Dermis microvascular lymphatic vessel endothelial cell (primary cell): ENCODE measurements around the gene CASQ2. TPM values are rescaled to one million over a fixed set of nuclear protein-coding genes. Genes with fewer than 3 reads are reported as not detected.
A peak's percentile ranks its signal among the peaks of the same experiment; 100 is the strongest.
"Not testable (repeated sequence)": the region's sequence is repeated elsewhere in the genome, so short reads cannot be mapped to it uniquely, and the experiment has no call there.

Experiments
- DNase-seq, 2 donors: peaks; one replicate each; pipeline versions ENCODE4 v3.0.0 to v3.0.0-alpha.2; 2010; ENCODE audit warnings: low read depth in 2 of 2
- total RNA-seq: library from RNA; depleted of rRNA; stranded (reverse); fragments of >200 nt; gene quantifications from 2 replicates; pipeline ENCODE4 v1.2.1, GENCODE V29; 2014

Gene CASQ2
- total RNA-seq, 1 donor from 2014 or later: not detected

DNA sequence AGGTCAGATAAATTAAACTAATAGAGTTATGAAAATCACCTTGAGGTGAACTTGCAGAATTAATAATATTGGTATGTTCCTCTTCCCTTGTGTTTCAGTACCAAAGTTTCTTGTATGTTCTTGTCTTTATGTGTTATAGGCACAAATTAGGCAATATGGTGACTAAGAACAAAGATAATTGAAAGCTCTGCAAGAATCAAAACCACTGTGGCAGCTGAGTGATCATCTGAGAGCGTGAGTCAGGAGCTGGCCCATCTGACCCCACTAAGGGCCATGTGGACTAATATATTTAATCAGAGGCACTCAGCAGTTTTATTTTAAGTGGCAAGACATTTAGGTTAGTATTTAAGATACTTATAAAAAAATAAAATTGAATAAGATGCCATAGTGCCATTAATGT is 12.8 kb upstream of the CASQ2 start:
- DNase-seq: no peak

- DNase-seq: not testable (repeated sequence)
Observed at GRCh38 chr1:115780655-115781054, 12.1 kb upstream of the CASQ2 start.

DNA sequence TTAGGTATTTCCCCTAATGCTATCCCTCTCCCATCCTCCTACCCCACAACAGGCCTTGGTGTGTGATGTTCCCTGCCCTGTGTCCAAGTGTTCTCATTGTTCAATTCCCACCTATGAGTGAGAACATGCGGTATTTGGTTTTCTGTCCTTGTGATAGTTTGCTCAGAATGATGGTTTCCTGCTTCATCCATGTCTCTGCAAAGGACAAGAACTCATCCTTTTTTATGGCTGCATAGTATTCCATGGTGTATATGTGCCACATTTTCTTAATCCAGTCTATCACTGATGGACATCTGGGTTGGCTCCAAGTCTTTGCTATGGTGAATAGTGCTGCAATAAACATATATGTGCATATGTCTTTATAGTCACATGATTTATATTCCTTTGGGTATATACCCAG is 10.6 kb upstream of the CASQ2 start:
- DNase-seq: not testable (repeated sequence)

- DNase-seq: peak; percentile 33 to 65
Observed at GRCh38 chr1:115771847-115772457, 3.4 kb upstream of the CASQ2 start.

DNA sequence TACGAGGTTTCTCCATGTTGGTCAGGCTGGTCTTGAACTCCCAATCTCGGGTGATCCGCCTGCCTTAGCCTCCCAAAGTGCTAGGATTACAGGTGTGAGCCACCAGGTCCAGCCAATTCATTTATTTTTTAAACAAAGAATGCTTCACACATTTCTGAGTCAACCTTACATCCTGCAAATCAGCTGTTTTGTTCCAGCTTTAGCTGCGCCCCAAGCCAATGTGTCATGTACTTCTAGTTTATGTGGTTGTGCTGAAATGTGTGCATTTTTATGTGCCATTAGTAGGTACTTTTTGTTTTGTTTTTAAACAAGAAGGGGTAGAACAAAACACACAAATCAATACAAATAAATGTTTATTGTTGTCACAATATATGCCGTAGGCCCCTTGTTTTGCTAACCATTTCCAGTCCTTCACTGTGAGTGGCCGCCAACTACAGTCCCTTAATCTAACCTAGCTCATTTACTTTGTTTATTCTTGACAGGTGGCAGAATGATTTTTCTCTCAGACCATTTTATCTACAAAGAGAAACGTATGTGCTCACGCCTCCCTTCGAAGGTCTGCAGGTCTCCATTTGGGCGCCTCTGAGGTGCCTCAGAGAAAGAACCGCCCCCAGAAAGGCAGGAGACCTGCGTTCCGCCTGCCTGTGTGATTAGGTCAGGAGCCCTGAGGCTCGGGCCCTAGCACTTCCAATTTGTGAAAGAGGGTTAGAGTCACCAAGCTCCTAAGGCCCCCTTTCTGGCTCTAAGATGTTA is 2.8 kb upstream of the CASQ2 start:
- DNase-seq: no peak

- DNase-seq: no peak
Observed at GRCh38 chr1:115767403-115767802, 1.1 kb downstream of the CASQ2 start.

DNA sequence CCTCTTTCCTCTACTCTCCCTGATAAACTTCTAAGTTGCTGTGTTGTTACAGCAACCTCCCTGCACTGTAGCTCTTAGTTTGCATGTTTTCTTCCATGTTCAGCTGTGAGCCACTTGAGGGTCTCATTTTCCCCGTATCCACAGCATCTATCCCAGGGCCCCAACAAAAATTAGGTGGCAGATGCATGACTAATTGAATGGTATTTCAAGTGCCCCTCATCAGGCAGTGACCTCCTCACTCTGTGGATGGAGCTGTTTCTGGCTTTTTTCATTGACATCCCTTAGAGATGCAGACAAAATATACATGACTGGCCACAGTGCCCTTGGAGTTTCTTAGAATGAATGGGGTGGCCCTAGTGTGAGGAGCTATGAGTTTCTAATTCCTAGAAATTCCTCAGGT is 3.4 kb downstream of the CASQ2 start:
- no peak for DNase-seq

DNA sequence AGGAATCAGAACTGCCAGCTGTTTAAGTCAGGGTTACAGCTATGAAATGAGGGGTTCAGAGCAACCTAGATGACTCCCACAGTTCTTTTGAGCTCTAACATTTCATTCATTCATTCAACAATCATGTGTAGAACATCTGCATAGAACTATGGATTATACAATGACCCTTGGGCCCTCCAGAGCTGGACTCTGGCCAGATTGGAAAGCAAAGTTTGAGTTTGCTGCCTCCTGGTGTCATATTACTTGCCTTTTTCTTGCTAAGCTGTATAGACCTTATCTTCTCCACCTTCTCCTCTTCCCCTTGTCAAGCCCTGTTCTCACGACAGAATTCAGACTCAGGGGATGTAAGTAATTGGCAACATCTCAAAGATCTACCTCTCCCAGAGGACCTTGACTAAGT is 4.0 kb downstream of the CASQ2 start:
- DNase-seq: peak in 1 of 2 donors; percentile 27

- no peak for DNase-seq
Observed at GRCh38 chr1:115762779-115763178, 5.7 kb downstream of the CASQ2 start.

- DNase-seq: no peak
Observed at GRCh38 chr1:115761601-115762302, 6.8 kb downstream of the CASQ2 start.

DNA sequence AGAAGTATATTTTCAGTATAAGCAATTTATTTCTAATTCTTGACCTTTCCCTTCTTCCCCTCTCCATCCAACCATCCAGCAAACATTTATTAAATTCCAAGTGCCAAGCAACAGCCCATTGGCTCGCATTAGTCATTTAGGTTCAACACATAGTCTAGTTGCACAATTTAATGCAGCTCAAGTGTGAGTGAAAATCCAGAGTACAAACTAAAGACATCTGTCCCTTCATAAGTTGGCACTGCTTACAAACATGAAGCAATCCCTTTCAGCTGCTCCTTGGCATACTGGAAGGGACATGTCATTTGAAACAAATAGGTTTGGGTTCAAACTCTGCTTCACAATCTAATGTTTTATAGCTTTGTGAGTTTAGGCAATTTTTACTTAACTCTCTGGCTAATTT is 10.7 kb downstream of the CASQ2 start:
- DNase-seq: no peak

DNA sequence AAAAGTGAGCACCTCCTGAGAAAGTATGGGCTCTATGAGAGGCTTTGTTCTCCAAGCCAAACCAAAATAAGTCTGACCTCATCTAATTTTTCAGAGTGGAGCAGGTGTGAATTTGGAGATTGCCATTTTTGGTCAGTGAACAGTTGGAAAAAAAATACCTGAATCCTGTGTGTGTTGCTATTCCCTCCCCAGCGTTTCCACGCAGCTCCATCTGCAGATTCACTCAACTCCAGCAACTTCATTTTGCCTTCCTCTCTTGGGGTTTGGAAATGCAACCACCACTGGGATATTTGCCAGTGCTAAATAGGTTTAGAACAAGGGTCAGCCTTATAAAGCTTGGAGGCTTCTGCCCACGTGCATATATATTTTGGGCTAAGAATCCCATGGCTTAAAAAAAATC is 11.2 kb downstream of the CASQ2 start:
- no peak for DNase-seq

- DNase-seq: no peak
Observed at GRCh38 chr1:115755456-115756370, 12.8 kb downstream of the CASQ2 start.

DNA sequence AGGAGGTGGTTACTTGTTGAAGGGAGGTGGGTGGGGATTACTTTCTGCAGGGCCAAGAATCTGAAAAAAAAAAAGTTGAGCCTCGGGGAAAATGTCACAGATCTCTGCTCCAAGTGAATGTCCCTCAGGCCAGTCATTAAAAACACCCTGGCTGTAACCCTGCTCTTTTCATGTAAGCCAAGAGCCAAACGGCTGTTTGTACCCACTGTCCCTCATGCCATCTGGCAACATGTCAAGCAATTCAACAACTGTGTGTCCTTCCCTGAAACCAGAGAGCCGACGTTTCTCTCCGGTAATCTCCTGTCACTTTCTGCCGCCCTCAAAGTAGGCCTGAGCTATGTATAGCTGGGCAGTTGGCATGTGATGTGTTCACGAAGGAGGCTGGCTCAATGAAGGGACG is 14.7 kb downstream of the CASQ2 start:
- DNase-seq: no peak

GRCh38 chr1:115753361-115753760 is 15.2 kb downstream of the CASQ2 start:
- no peak for DNase-seq

- DNase-seq: no peak
Observed at GRCh38 chr1:115748401-115749150, 19.9 kb downstream of the CASQ2 start.

DNA sequence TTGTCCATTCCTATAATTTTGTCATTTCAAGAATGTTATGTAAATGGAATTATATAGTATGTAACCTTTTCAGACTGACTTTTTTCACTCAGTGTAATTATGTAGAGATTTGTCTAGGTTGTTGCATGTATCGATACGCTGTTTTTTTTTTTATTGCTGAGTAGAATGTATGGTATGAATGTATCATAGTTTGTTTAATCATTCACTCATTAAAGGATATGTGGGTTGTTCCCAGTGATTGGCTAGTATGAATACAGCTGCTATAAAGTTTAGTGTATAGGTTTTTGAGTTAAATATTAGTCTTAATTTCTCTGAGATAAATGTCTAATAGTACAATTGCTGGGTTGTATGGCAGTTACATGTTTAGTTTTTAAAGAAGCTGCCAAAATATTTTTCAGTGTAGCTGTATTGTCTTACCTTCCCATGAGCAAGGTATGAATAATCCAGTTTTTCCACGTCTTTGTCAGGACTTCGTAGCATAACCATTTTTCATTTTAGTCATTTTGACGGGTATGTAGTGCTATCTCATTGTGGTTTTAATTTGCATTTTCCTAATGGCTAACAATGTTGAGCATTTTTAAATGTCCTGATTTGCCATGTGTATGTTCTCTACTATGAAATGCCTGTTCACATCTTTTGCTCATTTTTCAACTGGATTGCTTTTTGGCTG is 22.4 kb downstream of the CASQ2 start:
- DNase-seq: no peak

DNA sequence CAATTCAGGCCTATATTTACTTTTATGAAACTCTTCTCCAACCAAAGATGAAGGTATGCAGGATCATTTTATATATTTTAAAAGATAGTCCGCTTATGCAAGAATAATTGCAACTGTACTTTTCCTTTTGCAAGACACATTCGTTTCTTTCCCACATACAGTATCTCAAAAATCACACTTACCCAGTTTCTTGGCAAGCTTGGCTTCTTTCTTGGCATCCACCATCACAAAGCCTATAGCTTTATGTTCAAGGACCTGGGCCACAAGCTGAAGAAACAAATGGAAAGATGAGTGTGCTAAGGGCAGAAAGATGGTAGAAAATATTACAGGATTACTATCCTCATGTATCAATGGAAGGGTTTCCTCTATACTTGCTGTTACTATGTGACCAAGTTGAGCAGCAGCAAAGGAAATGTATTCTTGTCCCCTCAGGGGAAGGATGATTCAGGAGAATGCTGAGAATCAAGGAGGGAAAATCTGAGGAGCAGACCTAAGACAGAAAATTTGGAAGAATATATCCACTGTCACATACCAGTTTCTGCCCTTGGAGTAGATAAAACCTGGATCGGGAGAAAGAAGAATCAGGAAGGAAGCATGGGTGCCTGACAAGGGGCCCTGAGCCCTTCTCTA is 23.8 kb downstream of the CASQ2 start:
- no peak for DNase-seq

- no peak for DNase-seq
Observed at GRCh38 chr1:115740811-115741210, 27.7 kb downstream of the CASQ2 start.

GRCh38 chr1:115732316-115732715 is 36.2 kb downstream of the CASQ2 start:
- DNase-seq: no peak
